RPMI8226 (cell line): ENCODE measurements around the gene EQTN.
A peak's percentile ranks its signal among the peaks of the same experiment; 100 is the strongest.

Experiments used
- DNase-seq: peaks from one replicate; pipeline ENCODE4 v3.0.0-alpha.2; 2015

The EQTN gene

DNA sequence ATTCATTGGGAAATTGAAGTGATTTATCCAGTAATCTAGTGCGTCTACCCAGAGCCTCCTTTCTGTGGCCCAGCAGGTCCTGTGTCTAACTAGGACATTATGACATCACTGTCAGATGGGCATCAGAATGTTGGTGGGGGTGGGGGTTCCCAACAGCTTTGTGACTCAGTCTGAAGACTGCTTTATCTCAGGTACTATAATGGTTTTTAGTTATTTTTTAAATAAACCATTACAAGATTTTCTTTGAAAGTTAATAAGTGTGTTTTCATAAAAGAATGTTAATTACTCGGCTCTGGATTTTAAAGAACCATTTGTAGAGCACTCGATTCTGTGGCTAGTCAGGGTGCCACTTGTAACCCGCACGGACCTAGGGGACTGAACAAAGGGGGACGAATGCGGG, at the start of gene EQTN:
Gene EQTN (minus strand): TSS at position 101 of the 400 bp plus-strand sequence. CDS start 95 bp downstream, at position 6.
- DNase-seq: no peak

DNA sequence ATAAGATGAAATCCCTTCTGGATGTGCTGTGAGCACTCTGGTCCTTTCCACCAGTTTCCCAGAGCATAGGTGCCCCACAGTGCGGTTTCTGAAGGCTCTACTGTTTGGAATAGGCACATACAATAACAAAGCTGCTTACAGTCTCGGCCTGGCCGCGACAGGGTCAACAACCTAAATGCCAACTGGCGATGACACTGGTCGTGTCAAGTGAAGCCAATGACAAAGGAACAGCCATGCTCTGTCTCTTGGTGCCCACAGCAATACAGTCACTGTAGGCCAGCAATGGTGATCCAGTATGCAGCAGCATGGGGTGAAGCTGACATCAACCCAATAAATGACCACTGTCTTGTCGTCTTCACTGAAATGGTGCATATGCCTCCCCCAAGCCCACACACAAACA, 47.8 kb upstream of the EQTN start:
- DNase-seq: no peak

DNA sequence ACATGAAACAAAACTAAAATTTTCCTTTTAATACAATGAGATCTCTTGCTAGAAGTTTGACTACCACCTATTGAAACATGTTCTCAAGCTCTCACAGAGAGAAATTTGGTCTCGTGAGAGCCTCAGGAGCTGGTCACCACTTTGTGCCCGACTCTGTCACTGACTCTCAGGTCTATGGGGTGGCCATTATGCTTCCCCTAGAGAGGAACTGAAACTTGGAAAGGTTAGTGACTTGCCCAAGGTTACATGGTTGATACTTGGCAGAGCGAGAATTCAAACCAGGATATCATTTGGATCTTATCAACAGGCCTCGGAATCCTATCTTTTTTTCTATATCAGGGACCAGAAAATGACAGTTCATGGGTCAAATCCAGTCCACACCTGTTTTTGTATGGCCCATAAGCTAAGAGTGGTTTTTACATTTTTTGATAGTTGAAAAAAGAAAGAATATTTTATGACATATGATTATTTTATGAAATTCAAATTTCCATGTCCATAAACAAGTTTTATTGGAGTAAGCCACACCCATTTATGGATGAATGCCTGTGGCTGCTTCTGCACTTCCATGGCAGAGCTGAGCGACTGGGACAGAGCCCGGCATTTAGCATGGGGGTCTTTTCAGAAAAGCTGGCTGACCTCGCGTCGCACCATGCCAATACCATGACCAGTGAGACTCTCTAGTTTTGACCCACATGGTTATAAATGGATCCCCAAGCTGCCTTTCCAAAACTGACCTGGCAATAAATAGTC, 44.8 kb upstream of the EQTN start:
- DNase-seq: peak; percentile 27

DNA sequence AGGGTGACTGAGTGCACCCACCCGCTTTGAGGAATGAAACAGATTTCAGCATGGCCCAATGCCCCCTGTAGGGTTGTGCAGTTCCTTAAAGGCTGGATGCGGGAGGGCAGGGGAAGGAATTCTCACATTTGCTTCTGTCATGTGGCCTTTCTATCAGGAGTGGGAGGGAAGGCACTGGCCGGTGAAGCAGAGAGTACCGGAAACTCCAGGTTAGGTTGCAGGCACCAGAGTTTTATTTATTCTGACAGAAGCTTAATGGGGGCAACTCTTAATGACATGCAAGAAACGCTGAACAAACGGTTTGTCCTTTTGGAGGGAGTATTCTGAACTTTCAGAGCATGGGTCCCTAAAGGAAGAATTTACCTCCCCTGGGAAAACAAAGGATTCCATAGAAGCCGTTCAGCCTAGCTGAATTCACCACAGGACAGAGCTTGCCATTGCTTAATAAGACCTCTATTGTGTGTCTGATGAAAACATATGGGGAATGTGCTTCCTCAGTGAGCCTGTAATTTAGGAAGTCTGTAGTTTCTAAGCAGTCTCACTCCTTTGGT, 44.1 kb upstream of the EQTN start:
- no peak for DNase-seq

DNA sequence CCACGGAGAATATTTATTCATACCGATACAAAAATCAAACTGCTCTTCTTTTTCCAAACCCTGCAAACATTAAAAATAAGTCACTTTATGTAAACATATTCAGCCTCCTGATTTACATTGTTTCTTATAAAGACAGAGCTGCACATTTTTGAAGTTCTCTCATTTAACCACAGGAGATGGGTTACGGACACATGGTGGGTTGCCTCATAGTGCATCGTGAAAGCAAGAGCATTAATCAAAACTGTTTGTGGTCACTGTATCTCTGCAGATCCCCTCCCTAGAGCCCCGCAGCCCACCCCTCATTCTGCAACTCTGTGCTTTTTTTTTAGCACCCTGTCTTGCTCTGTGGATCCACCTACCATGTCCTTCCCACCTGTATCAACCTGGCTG, 43.3 kb upstream of the EQTN start:
- no peak for DNase-seq

DNA sequence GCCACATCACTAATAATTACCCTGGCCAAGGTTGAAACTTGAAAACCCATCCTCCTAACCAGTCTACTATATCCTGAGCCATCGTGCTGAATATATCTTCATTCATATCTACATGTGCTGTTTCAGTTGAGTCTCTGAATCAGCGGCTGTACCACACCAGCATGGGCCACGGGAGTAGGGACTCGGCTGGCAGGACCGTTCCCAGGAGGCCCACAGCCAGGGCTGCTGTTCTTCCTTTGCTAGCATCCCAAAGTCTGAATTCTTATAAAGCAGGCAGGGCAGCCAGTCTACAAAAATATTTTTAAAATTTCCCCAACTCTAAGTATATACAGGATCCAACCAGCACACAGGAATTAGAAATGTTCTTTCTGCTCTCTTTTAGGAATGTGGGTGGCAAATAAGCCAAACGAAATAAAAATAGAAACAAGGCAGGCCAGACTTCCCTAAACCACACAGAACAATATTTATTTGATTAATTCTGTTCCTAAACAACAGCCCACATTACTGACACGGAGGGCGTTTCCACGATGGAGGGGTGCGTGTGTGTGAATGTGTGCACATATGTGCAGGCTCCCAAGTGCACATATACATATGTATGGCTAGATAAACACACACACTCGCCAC, 42.8 kb upstream of the EQTN start:
- no peak for DNase-seq

DNA sequence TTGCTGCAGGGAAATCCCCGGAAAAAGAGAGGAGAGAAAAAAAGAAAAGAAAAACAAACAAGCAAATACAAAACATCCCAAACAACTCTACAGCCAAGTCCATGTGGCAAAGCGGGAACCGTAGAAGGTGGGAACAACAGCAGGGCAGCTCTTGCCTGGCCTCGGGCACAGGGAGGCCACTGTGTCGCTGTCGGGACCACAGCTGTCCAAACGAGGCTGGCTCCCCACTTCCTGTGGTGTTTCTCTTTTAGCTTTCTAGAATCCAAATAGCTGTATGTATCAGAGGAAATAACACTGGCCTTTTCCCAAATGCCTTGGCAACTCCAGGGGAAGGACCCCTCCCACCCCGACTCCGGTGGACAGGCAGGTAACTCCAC, 41.6 kb upstream of the EQTN start:
- no peak for DNase-seq

DNA sequence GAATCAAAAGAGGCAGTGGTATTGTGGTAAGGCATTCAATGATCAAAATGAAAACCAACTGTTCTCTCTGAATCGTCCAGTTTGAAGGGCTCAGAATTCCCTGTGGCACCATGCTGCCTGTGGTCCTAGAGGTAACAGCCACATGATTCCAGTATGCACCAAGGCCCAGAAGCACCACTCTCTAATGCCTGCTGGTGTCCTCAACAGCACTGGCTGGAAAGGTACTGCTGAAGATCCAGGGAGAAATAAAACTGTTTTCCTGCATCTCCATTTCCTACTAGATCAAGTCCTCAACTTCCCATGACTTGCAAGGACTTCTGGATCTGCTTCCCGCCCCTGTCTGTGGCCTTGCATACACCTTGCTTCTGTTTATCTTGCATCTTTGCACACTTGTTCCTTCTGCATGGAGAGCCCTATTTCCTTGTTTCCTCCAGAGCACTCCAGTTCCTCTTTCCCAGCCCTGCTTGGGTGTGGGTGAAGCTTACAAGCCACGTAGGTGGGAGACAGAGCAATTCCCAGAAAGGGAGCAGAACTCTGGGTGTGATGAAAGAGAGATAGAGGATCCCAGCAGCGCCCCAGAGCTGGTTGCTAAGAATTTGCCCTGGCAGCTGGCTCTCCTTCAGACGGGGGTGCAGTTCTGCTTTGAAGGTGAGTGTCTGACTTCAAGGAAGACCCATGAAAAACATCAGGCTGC, 41.0 kb upstream of the EQTN start:
- no peak for DNase-seq

DNA sequence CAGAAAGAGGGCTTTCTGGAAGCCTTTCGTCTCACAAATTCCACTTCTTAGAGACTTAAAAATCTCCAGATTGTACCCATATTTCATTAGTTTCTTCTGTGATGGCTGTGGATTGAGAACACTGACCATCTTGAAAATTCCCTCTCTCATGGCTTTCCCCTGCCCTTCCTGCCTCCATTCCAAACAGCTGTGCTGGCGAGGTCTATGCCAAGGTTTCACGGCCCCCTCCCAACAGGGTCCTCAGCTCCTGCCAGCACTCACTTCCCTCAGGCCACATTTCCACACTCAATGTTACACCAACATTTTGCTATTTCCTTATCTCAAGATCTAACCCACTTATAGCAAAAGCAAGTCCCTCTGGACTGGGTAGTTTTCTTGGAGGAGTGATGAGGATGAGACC, 40.3 kb upstream of the EQTN start:
- DNase-seq: no peak

DNA sequence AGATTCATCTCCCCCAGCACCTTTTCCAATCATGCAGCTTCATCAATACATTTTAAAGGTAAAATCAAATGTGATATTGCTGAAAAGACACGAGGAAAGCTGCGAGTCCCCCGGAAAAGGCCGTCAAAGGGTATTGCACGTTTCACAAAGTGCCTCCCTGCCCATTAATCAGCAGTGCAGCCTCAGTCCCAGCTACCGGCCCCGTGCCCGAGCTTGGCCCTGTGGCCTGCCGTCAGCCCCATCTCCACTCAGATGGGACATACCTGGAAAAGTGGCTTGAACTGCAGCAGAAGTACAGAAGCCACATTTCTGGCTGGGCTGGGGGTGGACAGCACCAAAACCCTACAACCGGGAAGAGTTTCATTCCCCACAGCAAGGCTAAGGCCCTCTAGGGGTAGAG, 39.9 kb upstream of the EQTN start:
- no peak for DNase-seq

DNA sequence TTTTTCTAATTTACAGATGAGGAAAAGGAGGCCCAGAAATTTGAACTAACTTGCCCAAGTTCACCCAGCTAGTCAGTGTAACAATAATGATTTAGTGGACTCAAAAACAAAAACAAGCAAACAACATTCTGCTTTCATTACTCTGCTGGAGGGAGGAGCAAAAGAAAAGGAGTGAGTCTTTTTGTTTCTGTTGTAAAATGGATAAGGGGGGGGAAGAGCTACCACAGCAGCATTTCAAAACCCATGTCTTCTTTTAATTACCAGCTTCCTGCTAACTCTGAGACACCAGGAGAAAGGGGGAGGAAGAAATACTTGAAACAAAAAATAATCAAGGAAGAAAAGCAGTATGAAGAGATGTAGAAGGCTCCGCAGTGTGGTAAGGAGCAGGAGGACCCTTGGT, 39.2 kb upstream of the EQTN start:
- no peak for DNase-seq

DNA sequence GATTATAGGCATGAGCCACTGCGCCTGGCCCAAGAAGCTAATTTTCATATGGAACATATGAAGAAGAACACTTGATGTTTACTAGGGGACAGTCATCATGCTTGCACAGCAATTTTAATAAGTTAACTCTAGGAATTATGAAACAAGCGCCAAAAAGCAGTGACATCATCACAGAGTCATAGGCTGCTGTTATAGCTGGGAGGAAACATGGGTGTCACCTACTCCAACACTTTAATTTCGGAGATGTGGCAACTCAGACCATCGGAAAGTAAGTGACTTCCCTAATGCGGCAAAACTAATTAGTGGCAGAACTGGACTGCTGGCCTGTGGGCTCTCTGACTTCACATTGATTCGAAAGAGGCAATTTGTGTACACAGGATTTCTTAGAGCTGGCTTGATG, 38.1 kb upstream of the EQTN start:
- DNase-seq: no peak

DNA sequence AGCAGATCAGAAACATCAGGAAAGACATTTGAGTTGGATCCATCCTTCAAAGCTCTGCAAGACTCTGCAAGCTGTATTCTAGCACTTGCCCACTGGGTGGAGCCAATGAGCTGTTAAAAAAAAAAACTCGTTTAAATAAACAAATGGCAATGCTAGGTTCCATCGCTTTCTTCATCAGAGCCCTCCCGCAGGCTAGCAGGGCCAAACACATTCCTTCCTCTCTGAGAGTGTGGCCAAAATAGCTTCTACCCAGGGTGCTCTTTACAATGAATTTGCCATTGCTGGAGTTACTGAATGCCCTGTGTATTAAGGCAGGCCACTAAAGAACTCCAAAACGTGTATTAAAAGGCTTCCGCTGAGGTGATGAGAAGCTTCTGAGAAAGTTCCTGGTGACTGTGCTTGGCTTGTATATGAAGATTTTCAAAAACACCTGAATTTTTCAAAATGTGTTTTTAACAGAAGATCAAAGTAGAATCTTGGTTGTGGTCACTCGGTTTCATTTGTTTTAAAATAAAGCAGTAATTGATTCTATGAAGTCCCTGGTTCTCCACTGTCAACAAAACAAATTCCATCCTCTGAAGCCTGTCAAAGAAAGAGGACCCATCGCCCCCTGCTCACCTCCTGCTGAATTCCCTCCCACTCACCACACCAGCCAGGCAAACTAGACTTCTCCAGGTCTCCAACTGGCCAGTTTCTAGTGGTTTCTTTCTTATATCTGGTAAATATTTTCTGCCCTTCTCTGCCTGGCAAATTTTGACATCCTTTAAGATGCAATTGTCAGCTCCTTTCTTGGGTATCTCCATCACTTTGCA, 36.5 kb upstream of the EQTN start:
- DNase-seq: peak; percentile 56

DNA sequence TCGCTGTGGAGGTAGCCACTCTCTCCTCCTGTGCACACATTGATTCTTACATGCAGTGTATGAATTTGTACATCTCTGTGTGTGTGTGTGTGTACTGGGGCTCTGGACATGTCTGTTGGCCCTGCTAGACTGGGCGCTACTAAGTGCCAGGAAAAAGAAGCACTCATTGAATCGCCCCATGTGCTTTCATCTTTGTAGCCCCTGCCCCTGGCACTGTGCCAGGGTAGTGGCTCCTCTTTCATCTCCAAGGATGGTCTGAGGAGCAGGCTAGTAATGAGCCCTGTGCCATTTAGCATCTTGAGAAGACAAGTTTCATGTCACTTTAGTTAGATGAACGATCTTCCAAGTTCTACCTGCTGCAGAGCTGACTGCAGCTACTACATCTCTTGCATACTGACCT, 34.4 kb upstream of the EQTN start:
- DNase-seq: no peak

DNA sequence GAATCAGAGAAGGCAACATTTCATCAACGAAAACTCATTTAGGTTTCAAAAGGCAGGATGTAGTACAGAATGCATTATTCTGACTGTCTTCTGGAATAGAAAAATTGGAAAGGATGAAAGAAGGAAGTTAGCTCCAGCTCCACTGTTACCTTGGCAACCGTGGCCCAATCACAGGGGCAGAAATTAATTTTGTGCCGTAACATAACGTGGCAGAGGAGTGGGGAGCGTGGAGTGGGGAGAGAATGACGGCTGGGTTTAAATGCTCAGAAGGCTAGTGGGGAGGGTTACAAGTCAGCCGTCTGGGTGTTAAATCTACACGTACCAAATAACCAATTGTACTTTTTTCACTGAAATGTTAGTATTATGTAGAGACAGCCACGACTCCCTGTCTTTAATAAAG, 32.3 kb upstream of the EQTN start:
- DNase-seq: no peak

DNA sequence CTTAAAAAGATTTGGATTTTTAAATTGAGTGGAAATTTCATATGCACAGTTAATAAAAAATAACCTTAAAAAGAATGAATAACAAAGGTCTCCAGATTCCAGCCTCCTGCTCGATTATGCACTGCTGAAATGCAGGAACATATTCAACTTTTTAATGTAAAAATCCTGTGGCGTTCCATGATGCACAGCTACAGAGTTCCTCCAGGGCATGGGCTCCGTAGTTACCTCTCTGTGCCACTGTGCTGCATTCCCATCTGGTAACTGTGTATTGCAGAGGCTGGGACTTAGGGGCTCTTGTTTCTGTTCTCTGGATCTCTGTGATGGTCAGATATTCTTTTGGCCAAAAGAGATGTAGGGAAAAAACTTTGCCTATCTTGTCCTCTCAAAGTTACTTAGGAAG, 31.5 kb upstream of the EQTN start:
- DNase-seq: no peak

DNA sequence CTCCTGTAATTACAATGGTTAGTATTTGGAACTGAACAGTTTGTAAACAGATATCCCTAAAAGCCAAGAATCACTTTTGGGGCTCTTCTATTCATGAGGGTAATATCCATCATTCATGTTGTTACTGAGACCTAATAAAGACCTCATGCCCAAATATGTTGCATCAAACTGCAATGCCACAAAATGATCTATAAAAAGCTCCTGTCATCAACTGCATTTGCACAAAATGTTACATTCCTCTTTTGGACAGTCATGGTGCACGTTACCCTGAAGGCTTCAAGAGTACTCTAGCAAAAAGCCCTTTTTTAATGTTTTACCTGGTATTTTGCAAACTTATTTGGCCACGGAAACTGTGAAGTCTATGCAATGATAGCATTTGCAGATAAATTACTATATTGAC, 14.2 kb upstream of the EQTN start:
- DNase-seq: no peak

DNA sequence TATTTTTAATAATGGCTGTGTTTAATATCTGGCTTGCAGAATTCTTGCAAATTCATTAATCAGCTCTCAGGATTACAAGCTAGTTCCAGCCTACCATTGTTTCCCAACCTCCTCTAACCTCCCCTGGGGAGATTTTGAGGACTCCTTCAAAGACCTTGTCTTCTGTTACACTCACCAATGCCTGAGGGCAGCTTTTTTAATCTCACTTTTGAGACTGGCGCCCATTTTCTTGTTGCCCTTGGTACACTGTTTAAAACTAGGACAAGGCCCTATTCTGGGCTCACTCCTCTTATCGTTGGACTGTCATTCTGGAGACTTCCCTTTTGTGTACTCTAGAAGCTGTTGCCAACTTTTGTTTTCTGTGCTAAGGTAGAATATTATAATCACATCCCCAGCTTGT, 13.6 kb upstream of the EQTN start:
- no peak for DNase-seq

DNA sequence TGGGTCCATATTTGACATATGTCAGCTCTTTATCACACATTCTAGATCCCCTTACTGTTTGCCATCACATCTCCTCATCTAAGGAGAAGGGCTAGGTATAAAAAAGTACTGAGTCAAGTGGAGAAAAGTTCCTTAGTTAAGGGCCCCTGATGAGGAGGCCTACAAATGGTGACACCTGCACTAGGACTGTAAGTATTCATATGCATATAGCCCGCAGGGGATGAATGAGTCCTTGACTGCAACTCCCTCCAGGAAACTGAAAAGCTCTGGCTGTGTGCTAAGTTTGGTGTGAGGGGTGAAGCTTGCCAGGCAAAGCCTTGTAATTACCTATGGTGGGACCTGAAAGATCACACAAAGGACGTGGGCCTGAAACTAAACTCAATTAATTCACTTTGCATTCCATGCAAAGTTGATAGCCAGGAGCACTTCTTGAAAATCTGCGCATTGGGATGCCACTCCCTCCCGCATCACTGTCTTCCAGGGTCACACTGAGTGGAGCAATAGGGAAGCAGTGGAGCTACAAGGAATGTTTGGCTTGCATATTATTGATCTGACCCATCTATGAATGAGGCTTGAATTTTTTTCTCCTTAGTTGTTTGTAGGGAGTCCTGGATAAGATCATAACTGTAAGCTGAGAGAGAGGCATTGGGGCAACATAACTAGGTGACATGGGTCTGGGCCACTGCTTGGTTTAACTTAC, 11.9 kb upstream of the EQTN start:
- no peak for DNase-seq

DNA sequence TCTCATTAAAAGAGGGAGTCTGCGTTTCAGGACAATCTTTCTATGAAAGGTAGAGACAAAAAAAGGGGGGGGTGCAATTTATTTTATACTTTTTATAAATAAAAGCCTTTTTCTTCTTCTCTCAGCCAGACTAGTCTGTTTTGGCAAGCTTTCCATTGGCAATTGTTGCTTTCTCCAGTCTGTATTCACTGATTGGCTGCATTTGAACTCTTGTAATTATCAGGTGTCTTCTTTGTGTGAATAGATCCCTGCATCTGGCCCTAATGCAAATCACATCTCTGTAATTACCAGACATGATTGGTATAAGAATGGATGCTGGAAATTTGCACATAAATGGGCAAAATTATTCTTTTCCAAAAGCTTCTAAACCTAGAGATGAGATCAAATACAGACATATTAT, 7.6 kb upstream of the EQTN start:
- DNase-seq: no peak

DNA sequence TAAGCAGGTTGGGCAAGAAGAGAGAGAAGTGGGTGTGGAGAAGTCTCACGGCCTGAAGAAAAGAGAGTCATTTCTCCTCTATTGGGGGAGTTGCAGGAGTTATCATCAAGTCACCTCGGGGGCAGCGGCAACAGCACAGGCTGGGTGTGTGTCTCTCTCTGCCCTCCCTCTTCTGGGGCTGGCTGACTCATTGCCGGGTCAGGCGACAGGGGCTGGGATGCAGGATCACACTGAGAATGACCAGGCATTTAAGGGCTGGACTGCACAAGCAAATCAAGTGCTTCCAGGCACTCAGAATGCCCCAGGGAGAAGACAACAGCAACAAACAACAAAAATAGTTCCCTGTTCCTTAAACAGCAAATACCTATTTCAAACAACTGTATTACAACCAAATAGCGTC, 6.3 kb upstream of the EQTN start:
- DNase-seq: no peak

DNA sequence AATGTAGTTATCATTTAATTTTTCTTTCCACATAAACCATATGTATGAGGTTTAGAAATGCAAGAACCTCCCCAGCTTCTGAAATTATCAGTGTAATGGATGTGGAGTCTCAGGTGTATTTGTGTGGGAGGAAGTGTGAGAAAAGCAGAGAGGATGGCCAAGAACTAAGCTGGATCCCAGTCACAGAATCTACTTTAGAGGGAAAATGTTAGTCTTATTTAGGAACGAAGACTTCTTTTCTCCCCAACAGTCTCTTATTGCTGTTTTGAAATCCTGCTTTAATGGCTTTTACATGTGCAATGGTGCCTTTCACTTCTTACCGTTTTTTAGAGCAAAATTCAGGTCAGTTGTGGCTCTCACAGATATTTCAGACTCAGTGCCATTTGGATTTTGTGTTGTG, 3.0 kb downstream of the EQTN start:
- DNase-seq: no peak
